IMR-90 (cell line): ENCODE results near the gene IVL. TPM values are rescaled to one million over a fixed set of nuclear protein-coding genes. Genes with fewer than 3 reads are reported as not detected.

Source experiments
- ATAC-seq: fragments of 200-7000 bp; cut with Tn5 transposase; 2 replicates; pipeline ENCODE4 v1.9.1; 2020; ENCODE audit warnings: low read depth, mild to moderate bottlenecking, moderate library complexity
- BruUV-seq: library from RNA; stranded (reverse); fragments of 400-500 nt; replicated peaks from 2 replicates; lab custom pipeline; 2021; lab: Mats Ljungman, UMichigan
- CTCF ChIA-PET: fragments of 300-600 bp; formaldehyde crosslinking; extraction: SDS; loops from one replicate; lab custom pipeline; 2021; ENCODE audit warnings: antibody characterized with exemption; lab: Yijun Ruan, JAX
- POLR2A ChIA-PET: fragments of 300-600 bp; sonication (Branson Sonifier 250); formaldehyde crosslinking; loops from one replicate; lab custom pipeline; 2022; ENCODE audit warnings: antibody characterized with exemption; ENCODE audit not compliant: unreplicated experiment; lab: Charles Lee
- DNase-seq: peaks from one replicate; pipeline ENCODE4 v3.0.0; 2013
- H2AFZ ChIP-seq: replicated peaks from 2 replicates; pipeline ENCODE3; 2013; ENCODE audit warnings: low read length, mild to moderate bottlenecking; ENCODE audit not compliant: poor library complexity
- H2AK5ac ChIP-seq: 2 replicates; pipeline ENCODE4 v1.6.1; 2013; ENCODE audit warnings: low read depth, low read length, inconsistent platforms
- H2AK9ac ChIP-seq: replicated peaks from 2 replicates; pipeline ENCODE3; 2013; ENCODE audit warnings: mild to moderate bottlenecking, low read depth, low read length, moderate library complexity; ENCODE audit not compliant: poor library complexity
- H2BK120ac ChIP-seq: 2 replicates; pipeline ENCODE4 v1.6.1; 2013; ENCODE audit warnings: low read depth, low read length, inconsistent platforms
- H2BK15ac ChIP-seq: 3 replicates; pipeline ENCODE4 v1.6.1; 2013; ENCODE audit warnings: low read depth, low read length, inconsistent platforms
- H2BK20ac ChIP-seq: 2 replicates; pipeline ENCODE4 v1.6.1; 2013; ENCODE audit warnings: low read depth, mild to moderate bottlenecking, inconsistent platforms, low read length, moderate library complexity
- H2BK5ac ChIP-seq: 2 replicates; pipeline ENCODE4 v1.6.1; 2013; ENCODE audit warnings: mild to moderate bottlenecking, low read depth, low read length, inconsistent platforms; ENCODE audit not compliant: poor library complexity, severe bottlenecking
- H3K14ac ChIP-seq: replicated peaks from 2 replicates; pipeline ENCODE4 v1.6.1; 2013; ENCODE audit warnings: low read depth, low read length, inconsistent platforms
- H3K18ac ChIP-seq: 2 replicates; pipeline ENCODE4 v1.6.1; 2013; ENCODE audit warnings: low read depth, low read length, control low read depth
- H3K23ac ChIP-seq: 2 replicates; pipeline ENCODE4 v1.6.1; 2013; ENCODE audit warnings: low read depth, low read length, inconsistent platforms
- H3K27ac ChIP-seq: 2 replicates; pipeline ENCODE4 v1.5.1; 2013; ENCODE audit warnings: mild to moderate bottlenecking, control low read depth, low read length; ENCODE audit not compliant: insufficient read depth
- H3K27me3 ChIP-seq: 2 replicates; pipeline ENCODE4 v1.6.1; 2013; ENCODE audit warnings: low read length; ENCODE audit not compliant: control insufficient read depth, insufficient read depth
- H3K36me3 ChIP-seq: 2 replicates; pipeline ENCODE4 v1.6.1; 2013; ENCODE audit warnings: low read length, mixed read lengths; ENCODE audit not compliant: control insufficient read depth, insufficient read depth
- H3K4ac ChIP-seq: 2 replicates; pipeline ENCODE4 v1.6.1; 2013; ENCODE audit warnings: low read depth, low read length, inconsistent platforms
- H3K4me1 ChIP-seq: 2 replicates; pipeline ENCODE4 v1.6.1; 2013; ENCODE audit warnings: low read length, mixed read lengths; ENCODE audit not compliant: control insufficient read depth, insufficient read depth
- H3K4me2 ChIP-seq: 2 replicates; pipeline ENCODE4 v1.6.1; 2013; ENCODE audit warnings: low read depth, mild to moderate bottlenecking, control low read depth, low read length, moderate library complexity
- H3K4me3 ChIP-seq: 2 replicates; pipeline ENCODE4 v1.5.1; 2013; ENCODE audit warnings: low read depth, mild to moderate bottlenecking, control low read depth, low read length, moderate library complexity; ENCODE audit not compliant: insufficient read depth
- H3K56ac ChIP-seq: 2 replicates; pipeline ENCODE4 v1.6.1; 2013; ENCODE audit warnings: low read length, inconsistent platforms; ENCODE audit not compliant: insufficient read depth; ENCODE audit errors: extremely low read depth
- H3K79me1 ChIP-seq, 2 experiments: 2 replicates each; pipeline ENCODE4 v1.6.1; 2013; ENCODE audit warnings: low read length in 2 of 2, inconsistent platforms in 1 of 2, low read depth in 1 of 2
- H3K9ac ChIP-seq: 2 replicates; pipeline ENCODE4 v1.6.1; 2013; ENCODE audit warnings: low read depth, low read length, control low read depth
- H3K9me1 ChIP-seq: 2 replicates; pipeline ENCODE4 v1.6.1; 2013; ENCODE audit warnings: low read length, inconsistent platforms; ENCODE audit not compliant: insufficient read depth
- H3K9me3 ChIP-seq: 2 replicates; pipeline ENCODE4 v1.6.1; 2013; ENCODE audit warnings: low read length; ENCODE audit not compliant: control insufficient read depth, insufficient read depth
- H4K20me1 ChIP-seq: 2 replicates; pipeline ENCODE4 v1.6.1; 2013; ENCODE audit warnings: low read length, inconsistent platforms; ENCODE audit not compliant: insufficient read depth
- H4K5ac ChIP-seq: 2 replicates; pipeline ENCODE4 v1.6.1; 2013; ENCODE audit warnings: mild to moderate bottlenecking, low read depth, low read length, control low read depth
- H4K8ac ChIP-seq, 2 experiments: 2 replicates each; pipeline ENCODE4 v1.6.1; 2013; ENCODE audit warnings: low read depth in 2 of 2, low read length in 2 of 2, control low read depth in 1 of 2, inconsistent platforms in 1 of 2
- H4K91ac ChIP-seq: 2 replicates; pipeline ENCODE4 v1.6.1; 2013; ENCODE audit warnings: low read depth, low read length, inconsistent platforms; ENCODE audit not compliant: insufficient read depth
- BHLHE40 ChIP-seq: fragments of 150-350 bp; IDR thresholded peaks from 2 replicates; pipeline ENCODE4 v1.6.1; 2016; ENCODE audit warnings: mild to moderate bottlenecking, low read depth, low read length
- CEBPB ChIP-seq: IDR thresholded peaks from 2 replicates; pipeline ENCODE4 v1.6.1; 2012; ENCODE audit warnings: low read depth, low read length, improper control_type of control experiment
- CHD1 ChIP-seq: IDR thresholded peaks from 2 replicates; pipeline ENCODE4 v1.6.1; 2012; ENCODE audit warnings: low read depth, low read length, improper control_type of control experiment
- CTCF ChIP-seq: conservative IDR thresholded peaks from 2 replicates; pipeline ENCODE4 v1.5.1; 2012; ENCODE audit warnings: mild to moderate bottlenecking, low read depth, low read length, improper control_type of control experiment
- ELK1 ChIP-seq: fragments of 150-350 bp; IDR thresholded peaks from 2 replicates; pipeline ENCODE4 v1.6.1; 2016; ENCODE audit warnings: low read depth, mild to moderate bottlenecking, low read length, moderate library complexity, borderline replicate concordance
- FOS ChIP-seq: fragments of 150-350 bp; IDR thresholded peaks from 2 replicates; pipeline ENCODE4 v1.6.1; 2016; ENCODE audit warnings: low read depth, low read length
- MAFK ChIP-seq: IDR thresholded peaks from 2 replicates; pipeline ENCODE4 v1.6.1; 2012; ENCODE audit warnings: low read depth, low read length, improper control_type of control experiment
- MAZ ChIP-seq: IDR thresholded peaks from 2 replicates; pipeline ENCODE4 v1.6.1; 2012; ENCODE audit warnings: low read depth, mild to moderate bottlenecking, low read length, improper control_type of control experiment, moderate library complexity, borderline replicate concordance
- MXI1 ChIP-seq: IDR thresholded peaks from 2 replicates; pipeline ENCODE4 v1.6.1; 2012; ENCODE audit warnings: low read depth, mild to moderate bottlenecking, low read length, moderate library complexity, borderline replicate concordance
- NFE2L2 ChIP-seq: fragments of 150-350 bp; IDR thresholded peaks from 2 replicates; pipeline ENCODE4 v1.6.1; 2016; ENCODE audit warnings: low read depth, mild to moderate bottlenecking, low read length
- POLR2A ChIP-seq: IDR thresholded peaks from 2 replicates; pipeline ENCODE4 v1.6.1; 2012; ENCODE audit warnings: mild to moderate bottlenecking, low read depth, low read length
- RAD21 ChIP-seq: IDR thresholded peaks from 2 replicates; pipeline ENCODE4 v1.6.1; 2012; ENCODE audit warnings: low read length, improper control_type of control experiment
- RCOR1 ChIP-seq: IDR thresholded peaks from 2 replicates; pipeline ENCODE4 v1.6.1; 2012; ENCODE audit warnings: mild to moderate bottlenecking, low read length, improper control_type of control experiment; ENCODE audit not compliant: insufficient replicate concordance
- RFX5 ChIP-seq: IDR thresholded peaks from 2 replicates; pipeline ENCODE4 v1.8.0; 2012; ENCODE audit warnings: low read depth, mild to moderate bottlenecking, low read length, moderate library complexity
- SMC3 ChIP-seq: fragments of 150-350 bp; IDR thresholded peaks from 2 replicates; pipeline ENCODE4 v1.6.1; 2016; ENCODE audit warnings: low read depth, mild to moderate bottlenecking, antibody characterized with exemption, low read length, moderate library complexity
- USF2 ChIP-seq: fragments of 150-350 bp; IDR thresholded peaks from 2 replicates; pipeline ENCODE4 v1.6.1; 2017; ENCODE audit warnings: mild to moderate bottlenecking, antibody characterized with exemption, low read length, low read depth
- WGBS, 2 experiments: methylation state at CpG; one replicate each; pipeline versions ENCODE4 v1.1.5 to v1.1.7; 2013; ENCODE audit warnings: missing lambda C conversion rate in 2 of 2; ENCODE audit not compliant: insufficient read length in 1 of 2; ENCODE audit errors: extremely low coverage in 2 of 2; 5-methylcytosine and 5-hydroxymethylcytosine counted together
- dilution Hi-C: fragments of 300-500 bp; cut with HindIII; formaldehyde crosslinking; loops from one replicate; pipeline ENCODE4 v1.14.3; 2018; ENCODE audit warnings: low sequenced_read_pairs; ENCODE audit not compliant: unreplicated experiment
- in situ Hi-C: fragments of 300-500 bp; cut with MboI; formaldehyde crosslinking; loops from 3 replicates; pipeline ENCODE4 v1.14.3; 2019; ENCODE audit warnings: low sequenced_read_pairs, inconsistent platforms, mixed read lengths
- intact Hi-C: fragments of 100-400 bp; cut with micrococcal nuclease; formaldehyde crosslinking; loops from 2 replicates; pipeline ENCODE4 v1.10.0; 2022
- polyA plus RNA-seq, 3 experiments: library from polyadenylated mRNA; depleted of rRNA; stranded (reverse); fragments of >200 nt; gene quantifications; 2 replicates each; pipeline ENCODE4 v1.2.3, GENCODE V29; 2012; ENCODE audit warnings: low replicate concordance in 1 of 3
- total RNA-seq: library from RNA; depleted of rRNA; stranded (reverse); fragments of >200 nt; gene quantifications from 2 replicates; pipeline ENCODE4 v1.2.3, GENCODE V29; 2012

Gene IVL
- total and polyA plus RNA-seq, 2 of the 4 experiments (the other 2 are of a cell fraction) = not detected

GRCh38 chr1:152946651-152947256 is 38.4 kb downstream of the IVL start, which contains the start of gene SPRR5:
Gene SPRR5, plus strand, starts transcription at chr1:152947206. Its CDS starts 1,349 bp downstream, at chr1:152948555.
- Histone ChIP-seq H2BK15ac (no peak within 1 kb of the TSS), H3K14ac (no peak within 1 kb of the TSS), H3K4ac (no peak within 1 kb of the TSS), H3K27me3 (no peaks in the 10 kb centered on the region), H2BK20ac (no peak within 1 kb of the TSS), H3K9ac (no peak within 1 kb of the TSS), H3K18ac (no peak within 1 kb of the TSS), H4K91ac (no peak within 1 kb of the TSS), H4K20me1 (no peaks in the 10 kb centered on the region), H2AFZ (no peak within 1 kb of the TSS), H2AK9ac (no peak within 1 kb of the TSS), H3K9me1 (no peaks in the 10 kb centered on the region), H4K8ac (no peak within 1 kb of the TSS), H3K4me1 (no peaks in the 10 kb centered on the region), H2BK5ac (no peak within 1 kb of the TSS), H3K4me3 (no peak within 1 kb of the TSS), H3K56ac (no peak within 1 kb of the TSS), H2AK5ac (no peak within 1 kb of the TSS), H3K9me3 (no peaks in the 10 kb centered on the region; the same call in 1 of the 2 replicates), H3K4me2 (no peak within 1 kb of the TSS), H3K36me3 (no peaks in the 10 kb centered on the region), H4K5ac (no peak within 1 kb of the TSS), H3K27ac (no peak within 1 kb of the TSS), H2BK120ac (no peak within 1 kb of the TSS), H3K79me1 (no peaks in the 10 kb centered on the region), H3K23ac (no peak within 1 kb of the TSS)
- BruUV-seq = no TSS peak
- ChIA-PET POLR2A (no interaction called here), CTCF (no interaction called here)
- dilution Hi-C loops = no loop called here
- intact Hi-C loops = no loop called here
- TF ChIP-seq BHLHE40 (no peak), USF2 (no peak), SMC3 (no peak), CHD1 (no peak), RFX5 (no peak), CEBPB (no peak), MAZ (no peak), MXI1 (no peak), FOS (no peak), ELK1 (no peak), RAD21 (no peak), CTCF (no peak), RCOR1 (no peak), MAFK (no peak), POLR2A (no peak), NFE2L2 (no peak)
- DNase-seq (no peak), ATAC-seq (no peak)
- in situ Hi-C loops = no loop called here
- no CpG with 5 or more reads among the region's 4 CpGs for WGBS, 2 experiments
